ENCODE results near the gene IDE. TPM values are rescaled to one million over a fixed set of nuclear protein-coding genes. Genes with fewer than 3 reads are reported as not detected.

The IDE gene
- total and polyA plus RNA-seq, 9 of the 15 experiments (the other 6 are each of a cell fraction or from before 2014, with no cell fraction given), result 10.2 to 50.6 (median 33.2) TPM

- no peaks in the 10 kb centered on the region for H3K27me3 ChIP-seq (ENCODE audit: control insufficient read depth in 2 of 2, insufficient read depth in 2 of 2, low read length in 2 of 2)
- H3K79me2 ChIP-seq (ENCODE audit: control insufficient read depth, insufficient read depth, low read length), result no peaks in the 10 kb centered on the region
- no peaks in the 10 kb centered on the region for H3K9me1 ChIP-seq (ENCODE audit: control insufficient read depth, insufficient read depth, low read length)
- no TSS peak for BruUV-seq (replicated peaks)
- ChIA-PET CTCF (ENCODE audit: low intra/inter-chr PET ratio) (no interaction called here), POLR2A (no interaction called here)
- intact Hi-C loops (cut with micrococcal nuclease), result no loop called here
- H3K4me1 ChIP-seq (replicated peaks in 1 of 2; ENCODE audit: control insufficient read depth in 2 of 2, insufficient read depth in 2 of 2, low read length in 2 of 2), result no peaks in the 10 kb centered on the region
- no peak overlapping the region for H3K27ac ChIP-seq (ENCODE audit: extremely low read depth, low read depth, low read length)
- H3K4me2 ChIP-seq (ENCODE audit: insufficient read depth, low read length), result no peak overlapping the region
- no peaks in the 10 kb centered on the region for H3K9me3 ChIP-seq (replicated peaks; ENCODE audit: control insufficient read depth, insufficient read depth, low read depth, low read length)
- peaks cover 54% of the 10 kb centered on the region; the same call in 2 of the 3 replicates for H3K36me3 ChIP-seq (ENCODE audit: control insufficient read depth, insufficient read depth, low read length)
- no peak for FAIRE-seq
- no peak overlapping the region for H3K9ac ChIP-seq (ENCODE audit: insufficient read depth in 1 of 2, low read depth in 2 of 2, low read length in 2 of 2)
- H2AFZ ChIP-seq (ENCODE audit: low read depth, low read length), result no peak overlapping the region
- in situ Hi-C loops (cut with MboI), result no loop called here
- H4K20me1 ChIP-seq (replicated peaks; ENCODE audit: control insufficient read depth, insufficient read depth, low read length), result no peaks in the 10 kb centered on the region
- no peak for ATAC-seq
- no peak for DNase-seq (ENCODE audit: extremely low read depth in 1 of 4, low spot score in 3 of 4)
- WGBS (ENCODE audit: insufficient coverage, low coverage, missing lambda C conversion rate), result 89% methylated on average over 2 of the region's 2 CpGs
- TF ChIP-seq ZNF23 (CRISPR knock-in tag; IDR thresholded peaks at IDR 0.05) (no peak), SIX5 (IDR thresholded peaks at IDR 0.05; ENCODE audit: borderline replicate concordance in 1 of 2, insufficient read depth in 1 of 2, low read depth in 1 of 2, low read length in 2 of 2) (no peak), YBX1 (IDR thresholded peaks at IDR 0.05) (no peak), POLR3G (IDR thresholded peaks at IDR 0.05; ENCODE audit: extremely low read depth, insufficient read length, insufficient replicate concordance) (no peak), ZNF586 (CRISPR knock-in tag; conservative IDR thresholded peaks at IDR 0.05) (no peak), ZNF398 (CRISPR knock-in tag; IDR thresholded peaks at IDR 0.05) (no peak), NR2C1 (IDR thresholded peaks at IDR 0.05) (no peak), NR2C1 (tag; IDR thresholded peaks at IDR 0.05) (no peak), FOXM1 (IDR thresholded peaks at IDR 0.05; ENCODE audit: low read depth) (no peak), FOXM1 (CRISPR knock-in tag; IDR thresholded peaks at IDR 0.05; ENCODE audit: low read depth) (no peak), TAL1 (IDR thresholded peaks at IDR 0.05) (no peak)
- TF ChIP-seq, protein P1, sequence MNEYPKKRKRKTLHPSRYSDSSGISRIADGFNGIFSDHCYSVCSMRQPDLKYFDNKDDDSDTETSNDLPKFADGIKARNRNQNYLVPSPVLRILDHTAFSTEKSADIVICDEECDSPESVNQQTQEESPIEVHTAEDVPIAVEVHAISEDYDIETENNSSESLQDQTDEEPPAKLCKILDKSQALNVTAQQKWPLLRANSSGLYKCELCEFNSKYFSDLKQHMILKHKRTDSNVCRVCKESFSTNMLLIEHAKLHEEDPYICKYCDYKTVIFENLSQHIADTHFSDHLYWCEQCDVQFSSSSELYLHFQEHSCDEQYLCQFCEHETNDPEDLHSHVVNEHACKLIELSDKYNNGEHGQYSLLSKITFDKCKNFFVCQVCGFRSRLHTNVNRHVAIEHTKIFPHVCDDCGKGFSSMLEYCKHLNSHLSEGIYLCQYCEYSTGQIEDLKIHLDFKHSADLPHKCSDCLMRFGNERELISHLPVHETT (CRISPR knock-in tag; conservative IDR thresholded peaks at IDR 0.05 in 1 of 2, IDR thresholded peaks at IDR 0.05 in 1 of 2), result no peak
- TF ChIP-seq, protein P2, sequence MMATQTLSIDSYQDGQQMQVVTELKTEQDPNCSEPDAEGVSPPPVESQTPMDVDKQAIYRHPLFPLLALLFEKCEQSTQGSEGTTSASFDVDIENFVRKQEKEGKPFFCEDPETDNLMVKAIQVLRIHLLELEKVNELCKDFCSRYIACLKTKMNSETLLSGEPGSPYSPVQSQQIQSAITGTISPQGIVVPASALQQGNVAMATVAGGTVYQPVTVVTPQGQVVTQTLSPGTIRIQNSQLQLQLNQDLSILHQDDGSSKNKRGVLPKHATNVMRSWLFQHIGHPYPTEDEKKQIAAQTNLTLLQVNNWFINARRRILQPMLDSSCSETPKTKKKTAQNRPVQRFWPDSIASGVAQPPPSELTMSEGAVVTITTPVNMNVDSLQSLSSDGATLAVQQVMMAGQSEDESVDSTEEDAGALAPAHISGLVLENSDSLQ (IDR thresholded peaks at IDR 0.05), result no peak
- no peak overlapping the region for H3K4me3 ChIP-seq
Measured at GRCh38 chr10:92452313-92452712, 121.6 kb downstream of the IDE start.

Measured in K562 (cell line).